Effector CD4-positive, alpha-beta T cell (primary cell): ENCODE data around the gene FMNL3.
"Not testable (repeated sequence)": the region's sequence is repeated elsewhere in the genome, so short reads cannot be mapped to it uniquely, and the experiment has no call there.

ENCODE experiments used
- DNase-seq: peaks from one replicate; pipeline ENCODE4 v3.0.0-alpha.2; 2020
- total RNA-seq: gene quantifications from one replicate; lab custom pipeline; 2026; lab: John Stamatoyannopoulos, UW

FMNL3 gene, protein sequence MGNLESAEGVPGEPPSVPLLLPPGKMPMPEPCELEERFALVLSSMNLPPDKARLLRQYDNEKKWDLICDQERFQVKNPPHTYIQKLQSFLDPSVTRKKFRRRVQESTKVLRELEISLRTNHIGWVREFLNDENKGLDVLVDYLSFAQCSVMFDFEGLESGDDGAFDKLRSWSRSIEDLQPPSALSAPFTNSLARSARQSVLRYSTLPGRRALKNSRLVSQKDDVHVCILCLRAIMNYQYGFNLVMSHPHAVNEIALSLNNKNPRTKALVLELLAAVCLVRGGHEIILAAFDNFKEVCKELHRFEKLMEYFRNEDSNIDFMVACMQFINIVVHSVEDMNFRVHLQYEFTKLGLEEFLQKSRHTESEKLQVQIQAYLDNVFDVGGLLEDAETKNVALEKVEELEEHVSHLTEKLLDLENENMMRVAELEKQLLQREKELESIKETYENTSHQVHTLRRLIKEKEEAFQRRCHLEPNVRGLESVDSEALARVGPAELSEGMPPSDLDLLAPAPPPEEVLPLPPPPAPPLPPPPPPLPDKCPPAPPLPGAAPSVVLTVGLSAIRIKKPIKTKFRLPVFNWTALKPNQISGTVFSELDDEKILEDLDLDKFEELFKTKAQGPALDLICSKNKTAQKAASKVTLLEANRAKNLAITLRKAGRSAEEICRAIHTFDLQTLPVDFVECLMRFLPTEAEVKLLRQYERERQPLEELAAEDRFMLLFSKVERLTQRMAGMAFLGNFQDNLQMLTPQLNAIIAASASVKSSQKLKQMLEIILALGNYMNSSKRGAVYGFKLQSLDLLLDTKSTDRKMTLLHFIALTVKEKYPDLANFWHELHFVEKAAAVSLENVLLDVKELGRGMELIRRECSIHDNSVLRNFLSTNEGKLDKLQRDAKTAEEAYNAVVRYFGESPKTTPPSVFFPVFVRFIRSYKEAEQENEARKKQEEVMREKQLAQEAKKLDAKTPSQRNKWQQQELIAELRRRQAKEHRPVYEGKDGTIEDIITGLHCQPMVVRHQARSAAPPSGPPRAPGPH
- 55.0 reads per million, percentile 70 among the genes with 10 or more reads in this experiment for total RNA-seq

GRCh38 chr12:49707128-49707811 lies at the start of gene FMNL3:
FMNL3 (minus strand) TSS chr12:49707405; CDS start chr12:49707180, 225 bp downstream.
- peak; percentile 99 for DNase-seq

GRCh38 chr12:49750996-49751393 lies 43.8 kb upstream of the FMNL3 start:
- no peak for DNase-seq

GRCh38 chr12:49750027-49750995 lies 43.1 kb upstream of the FMNL3 start:
- DNase-seq, result no peak

GRCh38 chr12:49748800-49749199 lies 41.6 kb upstream of the FMNL3 start:
- DNase-seq, result no peak

DNA sequence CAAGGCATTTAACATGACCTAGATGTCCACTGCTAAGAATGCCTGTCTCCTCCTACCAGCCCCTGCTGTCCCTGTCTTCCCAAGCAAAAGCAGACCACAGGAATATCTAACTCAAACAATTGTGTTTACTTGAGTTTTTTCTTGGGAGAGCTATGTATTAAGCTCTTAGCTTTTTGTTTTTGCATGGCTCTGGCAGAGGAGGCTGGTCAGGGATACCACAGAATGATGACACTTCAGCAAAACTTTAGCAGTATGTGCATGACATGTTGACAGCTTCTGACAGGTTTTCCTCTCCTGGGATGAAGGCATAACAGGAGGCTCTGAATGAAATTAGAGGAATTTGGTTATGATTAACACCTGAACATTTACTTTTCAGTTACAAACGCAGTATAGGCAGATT lies 41.1 kb upstream of the FMNL3 start:
- DNase-seq, result no peak

DNA sequence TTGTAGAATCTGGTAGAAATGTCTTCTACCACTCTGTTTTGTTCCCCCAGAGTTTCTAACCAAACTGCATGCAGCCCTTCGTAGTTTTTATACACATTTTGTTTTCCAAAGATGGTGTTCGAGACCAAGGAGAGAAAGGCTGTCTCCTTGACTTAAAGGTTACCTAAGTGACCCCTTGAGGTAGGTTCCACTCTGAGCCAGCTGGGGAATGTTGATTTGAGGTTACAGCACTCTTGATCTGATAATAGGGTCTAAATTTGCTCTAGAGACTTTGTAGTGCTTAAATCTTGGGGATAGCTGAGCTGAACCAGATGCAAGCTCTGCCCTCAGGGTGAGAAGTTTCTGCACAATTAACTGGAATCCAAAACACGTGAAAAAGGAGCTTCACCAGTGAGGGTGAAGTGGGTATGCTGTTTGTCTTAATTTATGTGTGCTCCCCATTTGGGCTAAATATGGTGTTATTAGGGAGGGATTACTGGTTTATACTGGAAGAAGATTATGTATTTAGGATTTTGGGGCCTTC lies 37.2 kb upstream of the FMNL3 start:
- DNase-seq, result no peak

DNA sequence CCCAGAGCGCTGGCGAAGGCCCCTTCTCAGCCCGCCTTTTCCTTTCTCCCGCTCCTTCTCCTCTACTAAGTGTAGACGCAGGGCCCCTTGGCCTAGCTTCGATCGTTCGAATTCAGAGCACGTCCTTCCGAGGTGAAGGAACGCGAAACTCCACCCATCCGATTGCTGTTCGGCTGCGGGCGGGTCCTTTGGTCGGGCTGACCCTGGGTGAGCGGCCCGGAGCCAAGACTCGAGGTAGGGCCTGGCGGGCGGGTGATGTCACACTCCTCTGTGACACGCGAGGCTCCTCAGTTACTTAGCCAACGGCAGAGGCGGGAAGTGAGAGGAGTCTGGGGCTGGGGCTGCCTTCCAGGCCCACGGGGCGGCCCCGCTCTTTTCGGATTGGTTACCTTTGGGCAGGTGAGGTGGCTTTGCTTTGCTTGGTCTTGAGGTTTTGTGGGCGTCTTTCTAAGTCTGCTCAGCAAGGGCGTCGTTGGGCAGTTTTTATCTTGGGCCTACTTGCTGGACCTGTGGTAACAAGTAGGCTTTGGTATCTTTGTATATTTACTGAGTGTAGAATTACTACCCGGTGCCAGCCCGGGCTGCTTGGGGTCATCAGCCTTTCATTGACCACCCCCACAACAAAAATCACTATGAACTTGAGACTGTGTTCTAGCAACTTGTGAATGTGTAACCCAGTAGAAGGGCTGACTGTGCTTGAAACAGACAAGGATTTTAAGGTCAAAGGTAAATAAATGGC lies 34.8 kb upstream of the FMNL3 start:
- peak; percentile 87 for DNase-seq

- DNase-seq, result peak; percentile 99
Measured at GRCh38 chr12:49740930-49741881, 34.0 kb upstream of the FMNL3 start, which contains the start of gene TMBIM6. TMBIM6 (plus strand) TSS chr12:49741557; CDS start chr12:49752494, 10,937 bp downstream.

DNA sequence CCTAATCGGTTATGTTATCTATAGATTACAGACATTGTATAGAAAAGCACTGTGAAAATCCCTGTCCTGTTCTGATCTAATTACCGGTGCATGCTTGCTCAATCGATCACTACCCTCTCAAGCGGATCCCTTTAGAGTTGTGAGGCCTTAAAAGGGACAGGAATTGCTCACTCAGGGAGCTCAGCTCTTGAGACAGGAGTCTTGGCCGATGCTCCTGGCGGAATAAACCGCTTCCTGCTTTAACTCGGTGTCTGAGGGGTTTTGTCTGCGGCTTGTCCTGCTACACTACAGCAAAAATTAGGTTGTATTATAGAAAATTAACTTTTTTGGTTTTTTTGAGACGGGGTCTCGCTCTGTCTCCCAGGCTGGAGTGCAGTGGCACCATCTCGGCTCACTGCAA lies 33.1 kb upstream of the FMNL3 start:
- DNase-seq, result not testable (repeated sequence)

DNA sequence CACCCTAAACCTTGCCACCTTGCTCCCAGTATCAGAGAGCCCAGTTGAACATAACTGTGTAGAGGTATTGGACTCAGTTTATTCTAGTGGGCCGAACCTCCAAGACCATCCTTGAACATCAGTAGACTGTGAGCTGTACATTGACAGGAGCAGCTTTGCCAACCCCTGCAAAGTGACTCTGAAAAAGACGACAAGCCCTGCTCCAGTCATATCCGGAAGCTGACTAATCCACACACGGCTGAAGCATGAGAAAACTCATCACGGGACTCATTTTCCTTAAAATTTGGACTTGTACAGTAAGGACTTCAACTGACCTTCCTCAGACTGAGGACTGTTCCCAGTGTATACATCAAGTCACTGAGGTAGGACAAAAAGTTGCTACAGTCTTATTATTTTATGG lies 31.5 kb upstream of the FMNL3 start:
- DNase-seq, result not testable (repeated sequence)

GRCh38 chr12:49734900-49735299 lies 27.7 kb upstream of the FMNL3 start:
- DNase-seq, result not testable (repeated sequence)

GRCh38 chr12:49733219-49734017 lies 26.2 kb upstream of the FMNL3 start:
- no peak for DNase-seq

- DNase-seq, result no peak
Measured at GRCh38 chr12:49730568-49731101, 23.4 kb upstream of the FMNL3 start.

DNA sequence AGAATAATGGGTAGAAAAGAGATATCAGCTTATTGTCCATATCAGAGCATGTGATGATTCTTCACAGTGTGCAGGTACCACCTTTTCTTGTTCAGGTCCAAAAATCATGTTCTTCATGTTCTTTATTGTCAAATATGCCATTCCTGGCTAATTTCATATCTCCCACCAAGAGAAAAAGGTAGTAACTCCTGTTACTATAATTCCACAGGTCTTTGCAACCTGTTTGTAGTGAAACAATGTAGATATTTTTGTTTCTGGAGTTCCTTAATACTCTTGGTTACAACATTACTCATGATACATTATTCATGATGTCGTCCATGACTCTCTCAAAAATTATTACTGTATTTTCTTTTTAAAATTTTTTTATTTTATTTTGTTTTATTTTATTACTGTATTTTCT lies 22.8 kb upstream of the FMNL3 start:
- DNase-seq, result no peak

- no peak for DNase-seq
Measured at GRCh38 chr12:49728446-49728845, 21.2 kb upstream of the FMNL3 start.

GRCh38 chr12:49721355-49721754 lies 14.2 kb upstream of the FMNL3 start:
- DNase-seq, result not testable (repeated sequence)

GRCh38 chr12:49720214-49720613 lies 13.0 kb upstream of the FMNL3 start:
- no peak for DNase-seq

DNA sequence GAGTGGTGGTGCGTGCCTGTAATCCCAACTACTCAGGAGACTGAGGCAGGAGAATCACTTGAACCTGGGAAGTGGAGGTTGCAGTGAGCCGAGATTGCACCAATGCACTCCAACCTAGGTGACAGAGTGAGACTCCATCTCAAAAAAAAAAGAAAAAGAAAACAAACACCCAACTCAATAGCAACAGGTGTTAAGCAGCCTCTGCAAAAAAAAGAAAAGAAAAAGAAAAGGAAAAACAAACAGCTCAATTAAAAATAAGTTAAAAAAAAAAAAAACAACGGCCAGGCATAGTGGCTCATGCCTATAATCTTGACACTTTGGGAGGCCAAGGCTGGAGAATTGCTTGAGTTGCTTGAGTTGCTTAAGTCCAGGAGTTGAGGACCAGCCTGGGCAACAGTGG lies 10.6 kb upstream of the FMNL3 start:
- not testable (repeated sequence) for DNase-seq
